Measurements from ENCODE around the gene CHD6.

DNA sequence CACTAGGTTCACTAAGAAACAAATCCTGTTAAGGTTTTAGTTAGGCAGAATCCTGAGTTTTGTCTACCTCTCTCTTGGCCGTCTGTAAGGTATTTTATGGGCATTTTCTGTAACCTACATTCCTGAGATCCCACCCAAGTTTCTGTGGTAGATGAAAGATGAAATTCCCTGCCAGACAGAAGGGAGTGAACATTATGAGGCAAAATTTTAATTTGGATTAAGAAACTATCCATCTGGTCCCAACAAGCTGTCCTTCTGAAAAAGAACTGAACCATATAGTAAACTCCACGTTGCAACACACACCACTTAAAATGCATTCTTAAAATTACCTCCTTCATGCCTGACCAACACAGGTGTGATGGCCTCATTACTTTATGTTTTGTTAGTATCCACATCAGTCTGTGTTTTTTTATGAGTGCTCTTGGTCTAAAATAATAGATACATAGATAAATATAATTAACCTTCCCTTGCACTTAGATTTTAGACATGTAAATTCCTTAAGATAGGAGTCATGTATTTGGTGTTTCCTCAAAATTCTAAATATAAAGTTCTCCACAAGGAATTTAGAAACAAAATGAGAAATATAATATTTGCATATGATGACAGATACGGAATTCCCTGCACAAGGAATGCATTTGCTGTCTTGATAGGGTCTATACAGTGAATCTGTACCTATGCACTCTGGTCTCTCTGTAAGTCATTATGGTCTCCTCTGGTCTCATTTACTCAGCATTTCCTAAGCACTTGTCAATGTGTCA lies 86.5 kb downstream of the CHD6 start:
- TF ChIP-seq, protein P1, sequence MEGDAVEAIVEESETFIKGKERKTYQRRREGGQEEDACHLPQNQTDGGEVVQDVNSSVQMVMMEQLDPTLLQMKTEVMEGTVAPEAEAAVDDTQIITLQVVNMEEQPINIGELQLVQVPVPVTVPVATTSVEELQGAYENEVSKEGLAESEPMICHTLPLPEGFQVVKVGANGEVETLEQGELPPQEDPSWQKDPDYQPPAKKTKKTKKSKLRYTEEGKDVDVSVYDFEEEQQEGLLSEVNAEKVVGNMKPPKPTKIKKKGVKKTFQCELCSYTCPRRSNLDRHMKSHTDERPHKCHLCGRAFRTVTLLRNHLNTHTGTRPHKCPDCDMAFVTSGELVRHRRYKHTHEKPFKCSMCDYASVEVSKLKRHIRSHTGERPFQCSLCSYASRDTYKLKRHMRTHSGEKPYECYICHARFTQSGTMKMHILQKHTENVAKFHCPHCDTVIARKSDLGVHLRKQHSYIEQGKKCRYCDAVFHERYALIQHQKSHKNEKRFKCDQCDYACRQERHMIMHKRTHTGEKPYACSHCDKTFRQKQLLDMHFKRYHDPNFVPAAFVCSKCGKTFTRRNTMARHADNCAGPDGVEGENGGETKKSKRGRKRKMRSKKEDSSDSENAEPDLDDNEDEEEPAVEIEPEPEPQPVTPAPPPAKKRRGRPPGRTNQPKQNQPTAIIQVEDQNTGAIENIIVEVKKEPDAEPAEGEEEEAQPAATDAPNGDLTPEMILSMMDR (conservative IDR thresholded peaks at IDR 0.05; ENCODE audit: low read length): no peak
- no peak for TF ChIP-seq EZH2phosphoT487 (IDR thresholded peaks at IDR 0.05; ENCODE audit: borderline replicate concordance, low read depth, low read length)

Measured in OCI-LY7 (cell line).